Measurements from ENCODE around the gene UBTD1. TPM values are rescaled to one million over a fixed set of nuclear protein-coding genes. Genes with fewer than 3 reads are reported as not detected.

Gene UBTD1
- total RNA-seq, 1 donor: 30.2 TPM

GRCh38 chr10:97563337-97563736, 64.6 kb downstream of the UBTD1 start:
- DNase-seq (ENCODE audit: low read depth): no peak
- no peak for TF ChIP-seq CTCF (IDR thresholded peaks at IDR 0.05; ENCODE audit: insufficient read depth, low read depth, low read length)
- H3K4me3 ChIP-seq (ENCODE audit: low read depth, low read length): no peak overlapping the region

DNA sequence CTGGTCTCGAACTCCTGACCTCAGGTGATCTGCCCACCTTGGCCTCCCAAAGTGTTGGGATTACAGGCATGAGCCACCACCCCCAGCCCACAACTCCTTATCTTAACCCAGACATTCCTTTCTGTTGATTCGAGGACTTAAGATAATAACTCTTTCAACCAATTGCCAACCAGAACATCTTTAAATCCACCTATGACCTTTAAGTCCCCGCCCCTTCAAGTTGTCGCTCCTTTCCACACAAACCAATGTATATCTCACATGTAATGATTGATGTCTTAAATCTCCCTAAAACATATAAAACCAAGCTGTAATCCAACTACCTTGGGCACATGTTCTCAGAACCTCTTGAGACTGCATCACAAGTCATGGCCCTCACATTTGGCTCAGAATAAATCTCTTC, 66.1 kb downstream of the UBTD1 start:
- DNase-seq (ENCODE audit: low read depth): no peak
- TF ChIP-seq CTCF (IDR thresholded peaks at IDR 0.05; ENCODE audit: insufficient read depth, low read depth, low read length): no peak
- H3K4me3 ChIP-seq (ENCODE audit: low read depth, low read length): no peak overlapping the region

DNA sequence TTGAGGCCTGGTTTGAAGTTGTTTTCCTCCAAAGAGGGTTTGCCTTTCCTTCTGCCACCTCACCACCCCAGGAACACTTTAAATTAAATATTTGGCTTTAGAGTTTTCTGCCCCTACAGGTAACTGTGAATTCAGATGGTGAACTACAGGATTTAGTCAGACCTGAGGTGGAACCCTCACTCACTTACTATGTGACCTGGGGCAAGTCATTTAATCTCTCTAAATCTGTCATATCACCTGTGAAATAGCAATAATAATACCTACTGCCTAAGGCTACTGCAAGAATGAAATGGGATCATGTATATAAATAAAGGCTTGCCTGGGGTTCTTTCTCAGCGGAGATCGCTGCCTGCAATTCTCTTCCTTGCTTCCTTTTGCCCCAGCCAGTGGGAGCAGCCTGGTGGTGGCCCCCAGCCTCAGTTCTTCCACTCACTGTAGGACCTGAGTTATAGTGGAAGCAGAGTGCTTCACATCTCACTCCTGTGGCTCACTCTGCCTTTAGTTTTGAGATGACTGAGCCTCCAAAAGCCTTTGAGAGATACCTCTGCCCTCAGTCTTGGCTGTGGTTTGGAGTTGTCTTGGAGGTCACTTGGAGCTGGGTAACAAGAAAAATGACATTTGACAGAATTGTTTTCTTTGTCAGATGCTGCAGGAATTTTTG, 67.7 kb downstream of the UBTD1 start:
- DNase-seq (ENCODE audit: low read depth): no peak
- no peak overlapping the region for H3K4me3 ChIP-seq (ENCODE audit: low read depth, low read length)
- TF ChIP-seq CTCF (IDR thresholded peaks at IDR 0.05; ENCODE audit: insufficient read depth, low read depth, low read length): no peak

GRCh38 chr10:97567891-97568290, 69.2 kb downstream of the UBTD1 start:
- TF ChIP-seq CTCF (IDR thresholded peaks at IDR 0.05; ENCODE audit: insufficient read depth, low read depth, low read length): no peak
- DNase-seq (ENCODE audit: low read depth): no peak
- no peak overlapping the region for H3K4me3 ChIP-seq (ENCODE audit: low read depth, low read length)

GRCh38 chr10:97570146-97570788, 71.5 kb downstream of the UBTD1 start:
- DNase-seq (ENCODE audit: low read depth): no peak
- no peak overlapping the region for H3K4me3 ChIP-seq (ENCODE audit: low read depth, low read length)
- TF ChIP-seq CTCF (IDR thresholded peaks at IDR 0.05; ENCODE audit: insufficient read depth, low read depth, low read length): no peak

GRCh38 chr10:97570789-97571471, 72.2 kb downstream of the UBTD1 start:
- H3K4me3 ChIP-seq (ENCODE audit: low read depth, low read length): no peak overlapping the region
- DNase-seq (ENCODE audit: low read depth): no peak
- TF ChIP-seq CTCF (IDR thresholded peaks at IDR 0.05; ENCODE audit: insufficient read depth, low read depth, low read length): no peak

Data from fibroblast of villous mesenchyme (primary cell).